Superior temporal gyrus (tissue), 1 donor: ENCODE measurements around the gene ZC3H12C.

Experiments used
- DNase-seq: peaks from one replicate; pipeline ENCODE4 v3.0.0-alpha.2; 2016; ENCODE audit errors: extremely low spot score

The ZC3H12C gene

DNA sequence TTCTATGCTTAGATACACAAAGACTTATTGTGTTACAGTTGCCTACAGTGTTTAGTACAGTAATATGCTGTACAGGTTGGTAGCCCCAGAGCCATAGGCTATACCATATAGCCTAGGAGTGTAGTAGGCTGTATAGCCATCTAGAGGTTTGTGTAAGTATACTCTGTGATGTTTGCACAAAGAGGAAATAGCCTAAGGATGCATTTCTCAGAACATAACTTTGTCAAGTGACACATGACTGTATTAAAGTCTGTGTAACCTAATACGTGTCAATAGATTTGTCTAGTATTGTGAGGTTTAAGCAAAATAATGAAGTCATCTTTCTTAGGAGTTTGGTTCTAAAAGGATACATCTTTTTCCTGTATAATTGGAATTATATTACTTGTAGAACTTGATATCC is 5.5 kb downstream of the ZC3H12C start:
- no peak for DNase-seq

DNA sequence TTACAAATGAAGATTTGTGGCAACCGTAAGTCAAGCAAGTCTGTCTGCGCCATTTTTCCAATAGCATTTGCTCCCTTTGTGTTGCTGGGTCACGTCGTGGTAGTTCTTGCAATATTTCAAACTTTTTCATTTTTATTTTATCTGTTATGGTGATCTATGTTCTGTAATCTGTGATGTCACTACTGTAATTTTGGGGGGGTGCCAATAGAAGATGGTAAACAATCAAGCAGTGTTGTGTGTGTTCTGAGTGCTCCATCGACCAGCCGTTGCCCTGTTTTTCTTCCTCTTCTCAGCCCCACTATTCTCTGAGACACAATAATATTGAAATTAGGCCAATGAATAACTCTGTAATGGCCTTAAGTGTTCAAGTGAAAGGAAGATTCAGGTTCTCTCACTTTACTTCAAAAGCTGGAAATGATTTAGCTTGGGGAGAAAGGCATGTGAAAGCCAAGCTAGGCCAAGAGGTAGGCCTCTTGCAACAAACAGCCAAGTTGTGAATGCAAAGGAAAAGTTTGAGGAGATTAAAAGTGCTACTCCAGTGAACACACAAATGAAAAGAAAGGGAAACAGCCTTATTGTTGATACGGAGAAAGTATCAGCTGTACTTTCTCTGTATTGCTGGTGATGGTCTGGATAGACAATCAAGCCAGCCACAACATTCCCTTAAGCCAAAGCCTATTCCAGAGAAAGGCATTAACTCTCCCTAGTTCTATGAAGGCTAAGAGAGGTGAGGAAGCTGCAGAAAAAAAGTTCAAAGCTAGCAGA is 7.5 kb downstream of the ZC3H12C start:
- no peak for DNase-seq

DNA sequence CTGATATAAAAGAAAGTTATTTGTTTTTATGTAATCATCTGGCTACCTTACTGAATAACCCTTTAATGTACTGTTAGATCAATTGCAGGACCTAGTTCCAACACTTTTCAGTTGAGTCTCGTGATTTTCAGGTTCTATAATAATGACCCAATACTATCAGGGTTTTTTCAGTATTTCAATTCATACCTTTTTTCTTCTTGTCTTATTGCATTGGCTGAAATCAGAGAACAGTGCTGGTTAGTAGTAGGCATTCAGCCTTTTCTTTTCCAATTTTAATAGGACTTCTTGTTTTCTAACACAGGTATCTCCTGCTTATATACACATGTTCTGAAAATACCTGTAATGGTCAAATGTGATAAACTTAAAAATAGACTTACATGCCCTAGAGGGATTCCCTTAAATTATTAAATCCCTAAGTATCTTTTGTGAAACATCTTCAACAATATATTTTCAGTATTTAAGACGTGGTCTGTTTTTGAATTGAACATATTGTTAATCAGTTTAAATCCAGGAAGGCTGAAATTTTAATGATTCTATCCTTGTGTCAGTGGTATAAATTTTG is 13.6 kb downstream of the ZC3H12C start:
- no peak for DNase-seq

DNA sequence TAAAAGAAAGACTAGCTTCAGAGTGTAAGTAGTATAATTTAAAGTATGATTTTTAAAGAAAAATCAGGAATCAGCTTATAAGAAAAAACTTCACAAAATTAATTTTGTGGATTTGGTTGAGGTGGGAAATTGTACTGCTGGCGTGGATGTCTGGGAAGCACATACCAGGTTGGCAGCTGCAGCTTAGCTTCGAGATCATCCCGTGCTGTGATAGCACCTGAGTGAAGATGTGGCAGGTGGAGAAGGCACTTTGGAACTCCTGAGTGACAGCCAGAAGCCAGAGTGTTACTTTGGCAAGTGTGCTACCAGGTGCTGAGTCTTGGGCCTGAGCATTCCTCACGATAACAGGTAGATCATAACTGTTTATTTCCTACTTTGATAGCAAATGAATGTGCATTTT is 17.7 kb downstream of the ZC3H12C start:
- no peak for DNase-seq

DNA sequence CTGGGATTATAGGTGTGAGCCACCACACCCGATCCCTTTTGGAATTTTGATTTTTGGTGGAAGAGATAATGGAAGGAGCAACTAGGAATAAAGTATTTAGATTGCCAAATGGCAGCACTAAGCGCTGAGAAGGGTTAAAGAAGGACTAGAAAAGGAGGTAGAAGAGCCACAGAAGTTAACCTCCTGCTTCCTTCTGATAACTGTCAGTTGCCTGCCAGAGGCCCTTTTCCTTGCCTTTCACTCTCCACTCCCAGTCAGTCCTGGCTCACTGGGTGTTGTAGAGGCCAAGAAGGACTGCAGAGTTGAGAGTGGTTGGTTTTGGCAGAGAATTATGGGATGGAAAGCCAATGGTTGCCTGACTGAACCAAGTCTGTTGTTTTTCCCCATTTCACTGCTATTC is 19.3 kb downstream of the ZC3H12C start:
- DNase-seq: no peak

DNA sequence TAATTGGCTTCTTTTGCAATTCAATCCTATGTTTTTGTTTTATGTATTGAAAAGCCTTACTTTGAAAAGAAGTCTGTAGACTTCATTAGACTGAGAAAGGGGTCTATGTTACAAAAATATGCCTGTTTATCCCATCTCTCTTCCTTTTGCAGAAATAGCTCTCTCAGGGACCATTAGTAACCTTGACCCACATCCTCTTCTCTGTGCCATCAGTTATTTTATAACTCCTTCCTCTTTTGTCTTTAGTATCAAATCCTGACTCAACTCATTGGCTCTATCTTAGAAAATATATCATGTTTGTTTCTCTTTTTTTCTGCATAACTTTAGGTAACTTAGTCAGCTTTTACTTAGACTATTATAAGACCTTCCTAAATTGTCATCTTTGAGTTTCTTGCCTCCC is 20.3 kb downstream of the ZC3H12C start:
- no peak for DNase-seq

DNA sequence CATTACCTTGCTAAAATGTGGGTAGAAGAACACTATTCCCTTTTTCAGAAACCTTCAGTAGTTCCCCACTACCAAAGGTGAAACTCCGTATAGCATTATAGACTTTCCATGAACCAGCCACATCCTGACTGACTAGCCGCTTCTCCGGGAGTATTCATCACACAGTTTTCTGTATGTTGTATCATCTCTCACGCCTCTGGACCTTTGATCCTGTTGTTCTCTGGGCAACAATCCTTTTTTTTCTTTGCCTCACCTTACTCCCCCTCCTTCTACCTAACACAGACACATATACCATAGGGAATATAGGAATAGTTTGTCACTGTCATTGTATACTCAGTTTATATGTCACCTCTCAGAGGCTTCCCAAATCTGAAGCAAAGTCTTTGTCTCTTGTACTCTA is 20.8 kb downstream of the ZC3H12C start:
- DNase-seq: no peak

DNA sequence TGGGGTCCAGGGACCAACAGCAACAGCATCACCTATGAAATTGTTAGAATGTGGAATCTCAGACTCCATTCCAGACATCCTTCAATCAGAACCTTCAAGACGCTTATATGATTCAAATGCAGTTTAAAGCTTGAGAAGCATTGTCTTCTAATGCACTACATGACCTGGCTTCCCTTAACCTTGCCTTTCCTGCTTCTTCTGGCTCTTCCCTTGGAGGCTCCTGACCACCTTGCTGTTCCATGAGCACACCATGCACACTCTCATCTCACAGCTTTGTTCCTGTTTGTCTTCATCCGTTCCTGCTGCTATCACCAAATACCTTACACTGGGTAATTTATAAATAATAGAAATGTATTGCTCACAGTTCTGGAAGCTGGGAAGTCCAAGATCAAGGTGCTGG is 26.1 kb downstream of the ZC3H12C start:
- no peak for DNase-seq

DNA sequence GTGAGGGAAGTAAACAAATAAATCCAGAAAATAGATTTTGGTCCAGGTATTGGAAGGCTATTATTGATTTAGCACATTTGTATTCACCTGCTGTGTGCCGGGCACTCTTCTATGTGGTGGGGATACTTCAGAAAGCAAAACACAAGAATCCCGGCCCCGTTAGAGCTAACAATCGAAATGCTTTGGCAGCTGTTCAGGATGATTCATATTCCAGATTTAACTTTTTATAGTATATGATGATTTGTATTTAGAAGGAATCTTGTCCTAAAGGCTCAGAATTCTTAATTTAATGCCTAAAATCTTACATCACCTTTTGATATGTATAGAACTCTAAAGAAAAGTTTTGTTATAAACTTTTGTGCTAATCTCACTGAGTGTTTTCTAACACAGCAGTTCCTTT is 28.0 kb downstream of the ZC3H12C start:
- DNase-seq: no peak

DNA sequence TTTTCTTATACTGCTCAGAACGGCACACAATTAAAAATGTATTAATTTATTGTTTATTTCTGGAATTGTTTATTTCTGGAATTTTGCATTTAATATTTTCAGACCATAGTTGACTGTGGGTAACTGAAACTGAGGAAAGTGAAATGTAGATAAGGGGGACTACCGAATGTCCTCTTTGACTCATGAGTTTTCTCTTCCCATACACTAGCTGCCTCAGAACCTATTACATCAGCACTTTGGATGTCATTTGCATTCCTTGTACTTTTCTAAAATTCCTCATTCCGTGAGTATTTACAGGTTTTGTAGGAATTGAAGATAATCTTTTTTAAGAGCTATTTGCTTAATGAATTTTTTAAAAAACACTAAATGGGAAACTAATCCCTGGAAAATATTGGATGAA is 29.8 kb downstream of the ZC3H12C start:
- no peak for DNase-seq

DNA sequence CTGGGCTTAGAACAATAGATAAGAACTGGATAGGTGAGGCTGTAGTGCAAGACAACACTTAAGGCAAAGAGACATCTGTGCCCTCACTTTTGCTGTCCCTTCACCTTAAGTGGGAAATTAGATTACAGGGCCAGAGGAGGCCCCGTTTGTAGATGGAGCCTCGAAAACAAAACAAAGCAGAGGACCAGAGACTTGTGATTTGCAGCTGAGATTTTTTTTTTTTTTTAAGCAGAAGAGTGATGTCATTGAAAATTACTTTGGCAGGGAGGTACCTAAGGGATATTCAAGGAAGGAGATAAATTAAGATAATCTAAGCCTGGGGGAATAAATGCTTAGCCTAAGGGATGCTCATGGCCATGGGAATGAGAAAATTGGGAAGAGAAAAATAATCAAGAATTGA is 31.4 kb downstream of the ZC3H12C start:
- no peak for DNase-seq

DNA sequence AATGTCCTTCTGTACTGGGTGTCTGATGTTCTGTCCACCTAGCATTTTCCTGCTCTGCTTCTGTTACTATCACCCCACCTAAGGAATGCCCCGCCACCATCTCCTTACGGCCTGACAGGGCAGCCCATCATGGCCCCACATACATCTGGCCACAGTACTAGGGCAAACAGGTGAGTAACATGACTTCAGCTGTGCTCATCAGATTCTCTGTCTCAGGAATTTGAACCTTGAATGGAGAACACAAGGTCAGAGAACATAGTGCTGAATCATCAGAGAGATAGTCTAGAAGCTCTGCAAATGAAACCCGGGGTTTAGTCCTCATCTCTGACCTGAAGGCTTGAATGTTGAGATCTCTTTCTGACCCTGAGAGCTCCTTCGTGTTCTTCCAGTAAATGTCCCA is 32.4 kb downstream of the ZC3H12C start:
- DNase-seq: no peak

DNA sequence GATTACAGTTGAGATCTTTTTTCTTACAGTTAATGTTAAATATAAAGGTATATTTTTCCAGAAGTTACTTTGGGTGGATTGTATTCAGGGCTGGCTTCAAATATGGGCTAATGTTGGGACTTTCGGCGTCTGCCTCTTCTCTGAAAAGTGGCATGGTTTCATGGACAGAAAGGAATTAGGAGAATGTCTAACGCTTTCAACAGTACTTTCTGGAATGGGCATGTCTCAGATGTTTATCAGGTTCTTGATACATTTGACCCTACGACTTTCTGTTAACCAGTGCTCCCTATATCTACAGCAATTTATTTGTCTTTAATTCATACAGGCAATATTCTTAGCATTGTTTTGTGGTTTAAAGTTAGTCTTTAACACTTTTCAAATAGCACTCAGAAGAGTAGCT is 33.7 kb downstream of the ZC3H12C start:
- no peak for DNase-seq

DNA sequence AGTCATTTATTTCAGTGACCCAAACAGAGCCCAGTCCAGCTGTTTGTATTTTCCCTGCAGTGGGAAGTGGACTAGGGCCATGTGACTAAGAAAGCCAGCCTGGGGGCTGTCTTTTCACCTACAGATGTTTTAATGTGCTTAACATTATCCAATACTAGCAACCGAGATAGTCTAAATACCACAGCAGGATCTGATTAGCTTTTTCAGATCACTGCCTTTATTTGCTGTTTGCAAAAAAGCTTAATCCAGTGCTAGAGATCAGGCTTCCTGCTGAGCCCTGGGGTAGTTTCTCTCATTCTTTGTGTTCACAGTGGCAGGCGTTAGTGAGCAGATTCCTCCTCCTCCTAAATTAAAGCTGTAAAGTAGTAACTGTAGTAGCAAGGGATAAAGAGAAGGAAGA is 35.0 kb downstream of the ZC3H12C start:
- peak; percentile 47 for DNase-seq

DNA sequence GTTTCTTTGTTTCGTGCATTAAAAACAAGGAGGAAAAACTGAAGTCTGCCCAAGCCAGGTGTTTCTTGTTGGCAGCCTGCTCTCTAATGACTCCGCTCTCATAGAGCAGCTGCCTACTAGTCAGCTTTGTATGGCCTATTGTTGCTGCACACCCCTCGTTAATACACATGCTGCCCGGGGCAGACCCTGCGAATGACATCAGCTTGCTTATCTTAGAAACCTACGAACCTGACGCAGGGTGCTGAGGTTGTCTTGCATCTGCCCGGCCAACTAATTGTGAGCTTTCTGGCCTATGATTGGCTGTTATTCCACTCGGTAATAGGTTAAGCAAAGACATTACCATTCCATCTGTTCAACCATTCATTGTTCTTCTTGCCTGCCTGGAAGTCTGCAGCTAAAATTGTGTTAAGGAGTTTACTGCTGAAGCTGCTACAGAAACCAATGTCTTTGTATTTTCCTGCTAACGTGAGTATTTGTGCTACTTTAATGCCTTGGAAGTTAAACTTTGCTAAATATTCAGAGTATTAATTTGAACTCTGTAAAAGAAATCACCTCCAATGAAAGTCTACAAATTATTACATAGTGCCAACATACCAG is 37.5 kb downstream of the ZC3H12C start:
- peak; percentile 45 for DNase-seq

DNA sequence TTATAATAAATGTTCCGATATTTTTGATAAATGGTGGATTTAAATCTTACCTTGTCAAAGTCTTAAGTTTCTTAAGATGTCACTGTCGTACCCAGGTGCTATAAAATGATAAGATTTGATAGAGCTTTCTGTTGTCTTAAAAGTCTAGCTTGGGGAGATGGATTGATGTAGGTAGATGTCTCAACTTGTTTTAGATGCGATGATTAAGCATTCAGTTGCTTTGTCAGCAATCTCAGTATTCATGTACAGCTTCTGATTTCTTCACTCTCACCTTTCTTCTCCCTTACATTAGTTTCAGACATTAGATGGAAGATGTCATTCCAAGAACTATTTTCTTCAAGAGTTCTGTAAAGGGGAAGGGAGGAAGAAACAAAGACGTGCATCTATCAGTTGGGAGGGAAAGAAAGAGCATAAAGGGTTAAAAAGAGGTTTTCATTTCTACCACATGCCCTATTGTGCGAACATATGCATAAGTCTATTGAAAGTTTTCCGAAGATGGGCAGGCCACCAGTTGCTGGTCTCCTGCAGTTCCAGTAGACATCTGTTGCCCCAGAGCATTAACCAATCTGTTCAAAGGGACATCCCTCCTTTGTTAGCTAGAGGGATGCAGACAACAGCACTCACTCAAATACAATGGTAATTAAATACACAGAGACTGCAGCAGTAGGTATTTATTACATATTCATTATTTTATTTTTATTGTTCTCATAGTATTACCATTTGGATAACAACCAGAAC is 38.4 kb downstream of the ZC3H12C start:
- DNase-seq: no peak

DNA sequence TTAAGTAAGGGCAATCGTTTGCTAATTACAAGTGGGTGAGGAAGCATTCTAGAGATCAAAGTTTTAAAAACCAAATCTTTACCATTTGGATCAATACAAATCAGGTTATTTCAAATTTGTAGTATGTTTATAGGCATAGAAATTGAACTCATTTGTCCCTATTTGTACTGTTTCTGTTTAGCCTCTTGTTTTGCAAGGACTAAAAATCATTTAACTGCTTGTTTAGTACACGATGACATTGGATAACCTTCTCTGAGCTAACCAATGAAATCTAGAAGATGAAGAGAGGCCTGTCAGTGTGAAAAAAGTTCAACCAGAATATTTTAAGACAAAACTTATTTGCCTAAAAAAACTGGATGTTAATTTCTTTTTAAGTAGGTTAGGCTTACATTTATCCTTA is 40.0 kb downstream of the ZC3H12C start:
- DNase-seq: no peak

DNA sequence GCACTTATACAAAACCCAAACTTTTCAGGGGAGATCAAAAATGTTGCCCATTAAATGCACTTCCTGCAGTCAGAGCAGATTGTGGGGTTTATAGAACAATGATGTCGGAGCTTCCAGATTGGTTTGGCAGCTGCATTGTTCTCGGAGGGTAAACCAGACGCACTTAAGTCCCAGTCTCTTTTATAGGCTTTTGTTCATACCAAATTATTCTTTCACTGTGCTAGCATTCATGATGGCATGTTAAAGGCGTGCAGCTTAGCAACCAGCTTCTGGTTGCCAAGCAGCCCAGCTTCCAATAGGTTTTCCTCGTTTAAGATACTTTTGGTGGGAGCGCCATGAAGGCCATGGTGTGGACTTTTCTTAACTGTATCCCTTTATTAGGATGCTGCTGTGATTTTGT is 40.9 kb downstream of the ZC3H12C start:
- DNase-seq: peak; percentile 46

DNA sequence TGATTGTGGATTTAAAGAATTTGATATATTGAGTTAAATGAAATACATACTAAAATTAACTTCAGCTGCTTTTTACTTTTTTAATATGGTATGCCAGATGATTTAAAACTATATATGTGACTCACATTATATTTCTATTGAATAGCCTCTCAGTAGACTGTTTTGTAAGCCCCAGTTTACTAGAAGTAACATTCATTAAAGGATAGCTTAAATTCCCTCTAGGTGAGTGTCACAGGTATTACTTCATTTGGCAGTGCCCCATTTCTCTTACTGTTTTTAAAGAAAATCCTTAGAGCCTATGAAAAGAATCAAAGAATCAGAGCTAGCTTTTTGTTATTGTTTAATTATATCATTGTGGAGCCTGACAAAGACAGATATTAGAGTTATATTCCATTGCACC is 48.6 kb downstream of the ZC3H12C start:
- no peak for DNase-seq

DNA sequence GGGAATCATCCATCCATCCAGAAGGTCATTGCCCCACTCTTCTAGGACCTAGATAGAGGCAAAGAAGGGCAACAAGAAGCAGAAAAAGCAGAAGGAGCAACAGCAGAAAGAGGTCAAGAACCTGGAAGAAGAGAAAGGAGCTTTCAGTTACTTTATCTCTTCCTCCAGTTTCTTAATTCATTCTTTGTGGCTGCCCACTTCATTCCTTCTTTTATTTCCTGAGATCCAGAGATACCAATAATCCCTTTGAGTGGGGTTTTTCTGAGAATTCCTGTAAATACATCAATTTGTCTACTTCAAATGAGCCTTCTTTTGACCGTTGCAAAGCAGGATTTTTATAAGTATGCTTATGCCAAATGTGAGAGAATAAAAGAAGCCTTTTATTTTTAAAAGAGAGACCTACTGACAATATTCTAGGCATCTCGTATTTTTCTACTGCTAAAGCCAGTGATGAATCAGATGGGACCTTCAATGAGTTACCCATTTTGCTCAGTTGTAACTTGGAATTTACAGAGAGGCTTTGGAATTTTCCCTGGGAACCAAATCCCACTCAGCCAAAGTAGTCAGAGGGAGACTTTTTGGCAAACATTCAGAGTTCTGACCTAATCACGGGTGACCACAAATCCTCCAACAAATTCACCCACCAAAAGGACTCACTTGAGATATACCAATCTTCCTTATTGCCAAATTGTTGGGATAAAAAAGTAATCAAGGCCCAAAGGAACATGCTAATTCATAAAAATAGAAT is 54.9 kb downstream of the ZC3H12C start:
- no peak for DNase-seq

DNA sequence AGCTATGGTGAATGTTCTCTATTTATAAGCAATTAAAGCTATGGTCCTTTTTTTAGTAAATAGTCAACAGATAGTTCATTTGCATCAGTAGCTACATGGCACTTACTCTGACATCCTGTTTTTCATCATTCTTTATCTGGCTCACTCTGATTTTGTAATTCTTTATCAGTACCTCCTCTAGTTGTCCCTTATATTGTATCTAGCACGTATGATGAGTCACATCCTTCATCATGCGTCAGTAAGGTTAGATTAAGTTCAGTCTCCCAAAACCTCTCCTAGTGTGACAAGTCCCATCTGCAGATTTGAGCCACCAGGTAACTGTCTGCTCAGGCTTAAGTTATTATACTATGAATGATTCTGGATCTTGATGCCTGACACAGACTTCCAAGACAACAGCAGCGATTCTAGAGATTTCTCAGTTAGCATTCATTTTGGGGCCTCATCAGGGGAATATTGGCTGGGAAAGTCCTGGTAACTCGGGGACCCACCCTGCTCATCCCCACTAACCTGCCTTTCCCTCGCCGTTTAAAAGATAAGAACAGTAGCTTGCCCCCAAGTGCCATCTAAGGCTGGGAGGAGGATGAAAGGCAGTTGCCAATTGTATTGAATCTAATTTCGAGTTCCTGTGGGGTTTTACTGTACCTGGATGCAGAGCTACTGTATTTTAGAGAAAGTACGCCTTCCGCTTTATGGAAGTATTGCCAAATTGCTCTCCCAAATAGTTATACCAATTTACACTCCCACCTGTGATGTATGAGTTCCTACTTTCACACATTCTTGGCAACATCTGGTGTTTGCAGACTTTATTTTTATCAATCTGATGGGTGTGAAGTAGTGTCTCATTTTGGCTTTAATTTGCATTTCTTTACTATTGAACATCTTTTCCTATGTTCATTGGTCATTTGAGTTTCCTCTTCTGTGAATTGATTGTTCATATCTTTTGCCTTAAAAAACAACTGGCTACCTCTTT is 55.9 kb downstream of the ZC3H12C start:
- peak; percentile 68 for DNase-seq
